Kidney (tissue), 2 donors: ENCODE measurements around the gene ZNF518A. TPM values are rescaled to one million over a fixed set of nuclear protein-coding genes. Genes with fewer than 3 reads are reported as not detected.

Experiments used
- polyA plus RNA-seq: library from polyadenylated mRNA; stranded (reverse); fragments of 350-450 nt; fragmentation: Illumina TruSeq; extraction: RNeasy Lipid Tissue Mini Kit (QIAGEN cat#74804); gene quantifications from one replicate; pipeline ENCODE4 v1.2.3, GENCODE V29; 2014; ENCODE audit warnings: low read depth, low replicate concordance; ENCODE audit not compliant: insufficient read depth
- total RNA-seq: library from RNA; stranded (reverse); fragmentation: NEBNext Ultra II Directional; extraction: Animal tissue kit (Norgen Biotek cat#: 25700); gene quantifications from one replicate; pipeline ENCODE4 v1.2.1, GENCODE V29; 2021
- donor health status: DM: yes; HTN: yes; CAD: no.

ZNF518A gene
- total and polyA plus RNA-seq, 2 donors from 2014 or later, result 4.8 to 29.4 TPM

Other genes with a start within 250 kb of the ZNF518A start
- 2.5 TPM for gene CC2D2B, start 222.3 kb upstream of the ZNF518A start, total RNA-seq
- 0.80 TPM for gene CC2D2B, start 222.3 kb upstream of the ZNF518A start, polyA plus RNA-seq
- gene CCNJ, start 86.7 kb upstream of the ZNF518A start, total RNA-seq, result 6.2 TPM
- 1.8 TPM for gene CCNJ, start 86.7 kb upstream of the ZNF518A start, polyA plus RNA-seq
- gene BLNK, start 141.3 kb downstream of the ZNF518A start, total RNA-seq, result 38.8 TPM
- 28.5 TPM for gene BLNK, start 141.3 kb downstream of the ZNF518A start, polyA plus RNA-seq
- not detected for gene DNTT, start 174.1 kb downstream of the ZNF518A start, total RNA-seq
- not detected for gene DNTT, start 174.1 kb downstream of the ZNF518A start, polyA plus RNA-seq
- not detected for gene OPALIN, start 228.7 kb downstream of the ZNF518A start, total RNA-seq
- not detected for gene OPALIN, start 228.7 kb downstream of the ZNF518A start, polyA plus RNA-seq